ENCODE results near the gene NT5E. TPM values are rescaled to one million over a fixed set of nuclear protein-coding genes. Genes with fewer than 3 reads are reported as not detected.

NT5E gene
- polyA plus RNA-seq, 1 of the 3 experiments (the other 2 are of a cell fraction) = 443 TPM

GRCh38 chr6:85479208-85479607, 29.3 kb downstream of the NT5E start:
- Histone ChIP-seq H3K4me3 (ENCODE audit: low read depth in 2 of 2, low read length in 1 of 2) (no peak overlapping the region), H4K20me1 (ENCODE audit: insufficient read depth) (no peaks in the 10 kb centered on the region), H3K27ac (ENCODE audit: low read depth in 2 of 2, low read length in 1 of 2) (peak overlapping the region in 1 of 2 experiments; percentile 92; a peak in 1 of 4 replicates), H3K4me2 (no peak overlapping the region), H3F3A (replicated peaks; ENCODE audit: insufficient read depth) (peaks cover 43% of the 10 kb centered on the region), H3K9me3 (no peaks in the 10 kb centered on the region), H2AFZ (ENCODE audit: low read depth) (no peak overlapping the region), H3K79me2 (ENCODE audit: insufficient read depth) (peaks cover 59% of the 10 kb centered on the region), H3K9me2 (no peaks in the 10 kb centered on the region), H3K4me1 (ENCODE audit: control insufficient read depth in 1 of 2, insufficient read depth in 2 of 2, low read depth in 1 of 2, low read length in 1 of 2) (peaks cover 6 to 20% of the 10 kb centered on the region in 2 experiments; a peak in 3 of 4 replicates), H3K36me3 (replicated peaks in 1 of 2; ENCODE audit: control insufficient read depth in 1 of 2, insufficient read depth in 2 of 2, low read length in 1 of 2) (peaks cover 63 to 80% of the 10 kb centered on the region in 2 experiments), H3K27me3 (ENCODE audit: insufficient read depth) (no peaks in the 10 kb centered on the region), H3K9ac (no peak overlapping the region)
- no peak for DNase-seq
- ChIA-PET POLR2A (no interaction called here), CTCF (interaction anchor here (0.9 to 3.1 kb wide), 3 partner anchors 11 to 124 kb away, joined by 3 to 16 read pairs (median 6); no protein-coding TSS in a partner anchor)
- TF ChIP-seq RXRA (IDR thresholded peaks at IDR 0.05; ENCODE audit: borderline replicate concordance, low read depth) = no peak
- TF ChIP-seq CTCF (IDR thresholded peaks at IDR 0.05) = no peak
- no peak for TF ChIP-seq CHD2 (IDR thresholded peaks at IDR 0.05; ENCODE audit: low read length, partially characterized antibody)
- TF ChIP-seq USF2 (IDR thresholded peaks at IDR 0.05; ENCODE audit: borderline replicate concordance, low read depth, low read length) = no peak
- no peak for TF ChIP-seq FOXM1 (IDR thresholded peaks at IDR 0.05; ENCODE audit: low read depth)
- TF ChIP-seq EZH2phosphoT487 (IDR thresholded peaks at IDR 0.05; ENCODE audit: borderline replicate concordance, low read depth) = no peak
- no peak for TF ChIP-seq NFIC (IDR thresholded peaks at IDR 0.05; ENCODE audit: borderline replicate concordance)
- no peak for TF ChIP-seq REST (IDR thresholded peaks at IDR 0.05; ENCODE audit: low read depth, low read length)
- no peak for TF ChIP-seq MXI1 (IDR thresholded peaks at IDR 0.05; ENCODE audit: low read depth, low read length)
- 90% methylated on average over 1 of the region's 1 CpG for whole genome bisulfite sequencing (ENCODE audit: low lambda C conversion rate)
